ENCODE measurements around the gene C20orf204. TPM values are rescaled to one million over a fixed set of nuclear protein-coding genes. Genes with fewer than 3 reads are reported as not detected.

C20orf204 gene
- total RNA-seq, 2 donors from 2014 or later, result 0.81 to 3.2 TPM

DNA sequence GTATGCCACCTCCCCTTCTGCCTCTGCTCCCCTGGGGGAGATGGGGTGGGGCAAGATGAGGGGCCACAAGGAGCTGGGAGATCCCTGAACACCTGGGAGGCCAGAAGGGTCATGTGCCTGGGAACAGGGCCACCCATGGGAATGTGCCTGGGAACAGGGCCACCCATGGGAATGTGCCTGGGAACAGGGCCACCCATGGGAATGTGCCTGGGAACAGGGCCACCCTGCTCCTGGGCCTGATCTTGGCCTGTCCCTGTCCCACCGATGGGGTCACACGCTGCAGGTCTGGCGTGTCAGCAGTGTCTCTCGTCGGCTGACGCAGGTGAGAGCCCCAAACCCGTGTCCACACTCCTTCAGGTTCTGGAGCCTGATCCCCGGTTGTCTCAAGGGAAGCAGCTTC lies 39.0 kb downstream of the C20orf204 start:
- Histone ChIP-seq H3K36me3 (peaks cover 20% of the 10 kb centered on the region), H3K27me3 (replicated peaks; ENCODE audit: insufficient read depth) (no peaks in the 10 kb centered on the region), H3K27ac (no peak overlapping the region), H3K4me3 (no peak overlapping the region), H3K4me1 (ENCODE audit: control insufficient read depth in 1 of 2, low read depth in 2 of 2) (peaks cover 11 to 16% of the 10 kb centered on the region in 2 donors), H3K9me3 (no peaks in the 10 kb centered on the region)
- TF ChIP-seq, protein P1, sequence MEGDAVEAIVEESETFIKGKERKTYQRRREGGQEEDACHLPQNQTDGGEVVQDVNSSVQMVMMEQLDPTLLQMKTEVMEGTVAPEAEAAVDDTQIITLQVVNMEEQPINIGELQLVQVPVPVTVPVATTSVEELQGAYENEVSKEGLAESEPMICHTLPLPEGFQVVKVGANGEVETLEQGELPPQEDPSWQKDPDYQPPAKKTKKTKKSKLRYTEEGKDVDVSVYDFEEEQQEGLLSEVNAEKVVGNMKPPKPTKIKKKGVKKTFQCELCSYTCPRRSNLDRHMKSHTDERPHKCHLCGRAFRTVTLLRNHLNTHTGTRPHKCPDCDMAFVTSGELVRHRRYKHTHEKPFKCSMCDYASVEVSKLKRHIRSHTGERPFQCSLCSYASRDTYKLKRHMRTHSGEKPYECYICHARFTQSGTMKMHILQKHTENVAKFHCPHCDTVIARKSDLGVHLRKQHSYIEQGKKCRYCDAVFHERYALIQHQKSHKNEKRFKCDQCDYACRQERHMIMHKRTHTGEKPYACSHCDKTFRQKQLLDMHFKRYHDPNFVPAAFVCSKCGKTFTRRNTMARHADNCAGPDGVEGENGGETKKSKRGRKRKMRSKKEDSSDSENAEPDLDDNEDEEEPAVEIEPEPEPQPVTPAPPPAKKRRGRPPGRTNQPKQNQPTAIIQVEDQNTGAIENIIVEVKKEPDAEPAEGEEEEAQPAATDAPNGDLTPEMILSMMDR (IDR thresholded peaks at IDR 0.05), result no peak
- ATAC-seq (ENCODE audit: insufficient number of reproducible peaks, low FRiP score, low read depth) (no peak), DNase-seq (ENCODE audit: low spot score) (no peak)

GRCh38 chr20:64075556-64075955 lies 39.6 kb downstream of the C20orf204 start:
- Histone ChIP-seq H3K27me3 (replicated peaks; ENCODE audit: insufficient read depth) (no peaks in the 10 kb centered on the region), H3K9me3 (no peaks in the 10 kb centered on the region), H3K27ac (no peak overlapping the region), H3K4me3 (no peak overlapping the region), H3K4me1 (ENCODE audit: control insufficient read depth in 1 of 2, low read depth in 2 of 2) (peaks cover 11 to 21% of the 10 kb centered on the region in 2 donors), H3K36me3 (peaks cover 17% of the 10 kb centered on the region)
- DNase-seq (ENCODE audit: low spot score), result no peak
- no peak for ATAC-seq (ENCODE audit: insufficient number of reproducible peaks, low FRiP score, low read depth)
- TF ChIP-seq, protein P1 (IDR thresholded peaks at IDR 0.05), result no peak

DNA sequence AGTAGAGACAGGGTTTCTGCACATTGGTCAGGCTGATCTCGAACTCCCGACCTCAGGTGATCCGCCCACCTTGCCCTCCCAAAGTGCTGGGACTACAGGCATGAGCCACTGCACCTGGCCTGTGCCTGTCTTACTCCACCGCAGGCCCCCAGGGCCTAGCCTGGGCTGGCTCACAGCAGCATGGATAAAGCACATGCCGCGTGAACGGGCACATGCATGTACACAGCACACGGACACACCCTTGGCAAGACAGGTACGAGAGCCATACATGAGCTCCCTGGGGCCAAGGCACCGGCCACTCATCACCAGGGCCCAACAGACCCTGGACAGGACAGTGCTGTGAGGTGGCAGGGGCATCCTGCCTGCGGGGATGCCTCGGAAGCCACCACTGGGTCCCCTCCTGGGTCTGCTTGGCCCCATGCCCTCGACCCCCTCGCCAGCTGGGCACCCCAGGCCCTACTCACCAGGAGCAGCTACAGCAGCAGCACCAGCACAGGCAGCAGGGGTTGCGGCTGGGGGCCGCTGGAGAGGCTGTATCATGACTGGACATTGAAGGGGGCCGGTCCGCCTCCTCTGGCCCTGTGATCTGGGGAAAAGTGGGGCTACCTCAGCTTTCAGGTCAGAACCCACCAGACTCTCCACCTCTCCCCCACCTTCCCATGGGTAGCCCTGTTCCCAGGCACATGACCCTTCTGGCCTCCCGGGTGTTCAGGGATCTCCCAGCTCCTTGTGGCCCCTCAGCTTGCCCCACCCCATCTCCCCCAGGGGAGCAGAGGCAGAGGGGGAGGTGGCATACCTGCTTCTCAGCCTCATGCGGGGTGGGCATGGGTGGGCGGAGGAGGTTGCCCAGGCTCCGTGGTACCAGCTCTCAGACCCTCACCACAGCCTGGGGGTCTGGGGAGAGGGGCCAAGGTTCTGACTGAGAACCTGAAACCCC lies 40.3 kb downstream of the C20orf204 start:
- Histone ChIP-seq H3K27me3 (replicated peaks; ENCODE audit: insufficient read depth) (no peaks in the 10 kb centered on the region), H3K36me3 (peaks cover 17% of the 10 kb centered on the region), H3K4me1 (ENCODE audit: control insufficient read depth in 1 of 2, low read depth in 2 of 2) (peaks cover 11 to 22% of the 10 kb centered on the region in 2 donors), H3K9me3 (no peaks in the 10 kb centered on the region), H3K27ac (no peak overlapping the region), H3K4me3 (peak overlapping the region; percentile 83)
- ATAC-seq (ENCODE audit: insufficient number of reproducible peaks, low FRiP score, low read depth) (no peak), DNase-seq (ENCODE audit: low spot score) (no peak)
- TF ChIP-seq, protein P1 (IDR thresholded peaks at IDR 0.05), result no peak

- H3K9me3 ChIP-seq, result no peaks in the 10 kb centered on the region
- H3K4me3 ChIP-seq, result peak overlapping the region; percentile 83
- peaks cover 11 to 22% of the 10 kb centered on the region in 2 donors for H3K4me1 ChIP-seq (ENCODE audit: control insufficient read depth in 1 of 2, low read depth in 2 of 2)
- no peak overlapping the region for H3K27ac ChIP-seq
- peaks cover 11% of the 10 kb centered on the region for H3K36me3 ChIP-seq
- H3K27me3 ChIP-seq (replicated peaks; ENCODE audit: insufficient read depth), result no peaks in the 10 kb centered on the region
- TF ChIP-seq, protein P1 (IDR thresholded peaks at IDR 0.05), result no peak
- DNase-seq (ENCODE audit: low spot score) (no peak), ATAC-seq (ENCODE audit: insufficient number of reproducible peaks, low FRiP score, low read depth) (no peak)
Observed at GRCh38 chr20:64077094-64077493, 41.1 kb downstream of the C20orf204 start.

- TF ChIP-seq, protein P1 (IDR thresholded peaks at IDR 0.05), result no peak
- Histone ChIP-seq H3K4me3 (peak overlapping the region; percentile 83), H3K4me1 (ENCODE audit: control insufficient read depth in 1 of 2, low read depth in 2 of 2) (peaks cover 11 to 22% of the 10 kb centered on the region in 2 donors), H3K27ac (no peak overlapping the region), H3K27me3 (replicated peaks; ENCODE audit: insufficient read depth) (no peaks in the 10 kb centered on the region), H3K36me3 (peaks cover 8% of the 10 kb centered on the region), H3K9me3 (no peaks in the 10 kb centered on the region)
- ATAC-seq (ENCODE audit: insufficient number of reproducible peaks, low FRiP score, low read depth), result no peak
- DNase-seq (ENCODE audit: low spot score), result no peak
Observed at GRCh38 chr20:64077541-64077875, 41.5 kb downstream of the C20orf204 start.

Data from thoracic aorta (tissue), 2 donors.